H1 (cell line): ENCODE data around the gene DPH1. TPM values are rescaled to one million over a fixed set of nuclear protein-coding genes. Genes with fewer than 3 reads are reported as not detected.

Source experiments
- CTCF ChIA-PET: fragments of 300-600 bp; sonication (Branson Sonifier 250); formaldehyde crosslinking; loops from one replicate; lab custom pipeline; 2021; ENCODE audit not compliant: partially characterized antibody; lab: Charles Lee
- POLR2A ChIA-PET: fragments of 300-600 bp; sonication (Branson Sonifier 250); formaldehyde crosslinking; loops from one replicate; lab custom pipeline; 2021; ENCODE audit warnings: inconsistent platforms; ENCODE audit not compliant: partially characterized antibody; lab: Charles Lee
- DNase-seq, 2 experiments: peaks; one replicate each; pipeline versions ENCODE4 v3.0.0 to v3.0.0-alpha.2; 2010 to 2022; ENCODE audit warnings: low spot score in 2 of 2, low read depth in 1 of 2, mixed read lengths in 1 of 2
- FAIRE-seq: peaks from 2 replicates; lab custom pipeline; 2011; peaks lifted over from hg19 to GRCh38; lab: Jason Lieb, UNC
- H2AFZ ChIP-seq: 2 replicates; pipeline ENCODE4 v1.8.1; 2012; ENCODE audit warnings: low read length, inconsistent platforms
- H2AK5ac ChIP-seq: 2 replicates; pipeline ENCODE4 v1.6.1; 2013; ENCODE audit warnings: low read depth, low read length
- H2BK120ac ChIP-seq: replicated peaks from 2 replicates; pipeline ENCODE3; 2013; ENCODE audit warnings: low read depth, low read length, inconsistent platforms
- H2BK12ac ChIP-seq: 2 replicates; pipeline ENCODE4 v1.6.1; 2013; ENCODE audit warnings: low read depth, low read length
- H2BK15ac ChIP-seq: 2 replicates; pipeline ENCODE4 v1.6.1; 2013; ENCODE audit warnings: low read length
- H2BK20ac ChIP-seq: 2 replicates; pipeline ENCODE4 v1.6.1; 2013; ENCODE audit warnings: low read length
- H2BK5ac ChIP-seq: 2 replicates; pipeline ENCODE4 v1.6.1; 2013; ENCODE audit warnings: low read depth, low read length
- H3K14ac ChIP-seq: 2 replicates; pipeline ENCODE4 v1.6.1; 2013; ENCODE audit warnings: inconsistent platforms; ENCODE audit not compliant: insufficient read length
- H3K18ac ChIP-seq: 2 replicates; pipeline ENCODE4 v1.6.1; 2013; ENCODE audit warnings: low read length; ENCODE audit errors: extremely low read depth
- H3K23ac ChIP-seq: 2 replicates; pipeline ENCODE4 v1.6.1; 2013; ENCODE audit warnings: inconsistent platforms; ENCODE audit not compliant: insufficient read length
- H3K23me2 ChIP-seq: 2 replicates; pipeline ENCODE4 v1.6.1; 2013; ENCODE audit warnings: low read depth, low read length
- H3K27ac ChIP-seq: 2 replicates; pipeline ENCODE4 v1.6.1; 2011; ENCODE audit warnings: low read depth, low read length, inconsistent platforms
- H3K27me3 ChIP-seq, 4 experiments: replicated peaks in 1 of 4; 1 replicate in 1 of 4; 2 replicates in 3 of 4; pipeline versions ENCODE4 v1.6.1 to v1.8.1; 2011 to 2013; ENCODE audit warnings: low read length in 3 of 4, mild to moderate bottlenecking in 3 of 4, inconsistent platforms in 2 of 4, mixed read lengths in 2 of 4, moderate library complexity in 1 of 4; ENCODE audit not compliant: control insufficient read depth in 3 of 4, insufficient read depth in 3 of 4; ENCODE audit errors: extremely low read depth in 1 of 4
- H3K36me3 ChIP-seq, 4 experiments: 2 replicates each; pipeline versions ENCODE4 v1.6.1 to v1.8.1; 2011 to 2013; ENCODE audit warnings: mild to moderate bottlenecking in 4 of 4, low read length in 3 of 4, moderate library complexity in 2 of 4, control low read depth in 1 of 4, inconsistent platforms in 1 of 4; ENCODE audit not compliant: insufficient read depth in 4 of 4, control insufficient read depth in 2 of 4
- H3K4ac ChIP-seq: replicated peaks from 2 replicates; pipeline ENCODE3; 2013; ENCODE audit warnings: low read length, low read depth, mixed read lengths, inconsistent platforms; ENCODE audit not compliant: insufficient read length
- H3K4me1 ChIP-seq, 4 experiments: replicated peaks in 1 of 4; 1 replicate in 1 of 4; 2 replicates in 3 of 4; pipeline versions ENCODE4 v1.6.1 to v1.8.1; 2011 to 2013; ENCODE audit warnings: low read length in 3 of 4, inconsistent platforms in 2 of 4, mixed read lengths in 1 of 4; ENCODE audit not compliant: insufficient read depth in 4 of 4, control insufficient read depth in 3 of 4
- H3K4me2 ChIP-seq, 2 experiments: 2 replicates each; pipeline versions ENCODE4 v1.6.1 to v1.8.1; 2011 to 2013; ENCODE audit warnings: low read depth in 2 of 2, low read length in 2 of 2, control low read depth in 1 of 2, inconsistent platforms in 1 of 2, mild to moderate bottlenecking in 1 of 2; ENCODE audit not compliant: insufficient read depth in 1 of 2
- H3K4me3 ChIP-seq, 4 experiments: fragments of 200-600, 300-600 bp in 1 of 4; sonication (generic), shearing (Covaris generic), sonication (Bioruptor Twin) in 1 of 4; 2 replicates each; pipeline versions ENCODE4 v1.5.1 to v1.8.1; 2011 to 2016; ENCODE audit warnings: low read length in 4 of 4, low read depth in 3 of 4, control low read depth in 2 of 4, inconsistent platforms in 2 of 4, mild to moderate bottlenecking in 2 of 4, mixed read lengths in 1 of 4, moderate library complexity in 1 of 4; ENCODE audit not compliant: insufficient read depth in 2 of 4; ENCODE audit errors: extremely low read depth in 1 of 4
- H3K56ac ChIP-seq: replicated peaks from 2 replicates; pipeline ENCODE3; 2013; ENCODE audit warnings: low read depth, mild to moderate bottlenecking, mixed read lengths, low read length, inconsistent platforms; ENCODE audit not compliant: insufficient read length
- H3K79me1 ChIP-seq: 2 replicates; pipeline ENCODE4 v1.6.1; 2013; ENCODE audit warnings: low read depth, low read length, control low read depth
- H3K79me2 ChIP-seq, 2 experiments: 2 replicates each; pipeline versions ENCODE4 v1.6.1 to v1.8.1; 2012 to 2013; ENCODE audit warnings: low read length in 2 of 2, mild to moderate bottlenecking in 2 of 2, inconsistent platforms in 1 of 2; ENCODE audit not compliant: insufficient read depth in 2 of 2, control insufficient read depth in 1 of 2
- H3K9ac ChIP-seq, 4 experiments: replicated peaks in 1 of 4; 1 replicate in 1 of 4; 2 replicates in 3 of 4; pipeline versions ENCODE4 v1.6.1 to v1.8.1; 2011 to 2013; ENCODE audit warnings: low read depth in 3 of 4, low read length in 3 of 4, control low read depth in 2 of 4, mild to moderate bottlenecking in 2 of 4, moderate library complexity in 2 of 4, inconsistent platforms in 1 of 4; ENCODE audit errors: extremely low read depth in 1 of 4
- H3K9me3 ChIP-seq, 2 experiments: 2 replicates each; pipeline versions ENCODE4 v1.6.1 to v1.8.1; 2012 to 2013; ENCODE audit warnings: mild to moderate bottlenecking in 2 of 2, moderate library complexity in 2 of 2, control low read depth in 1 of 2, inconsistent platforms in 1 of 2, low read depth in 1 of 2, low read length in 1 of 2, mixed read lengths in 1 of 2; ENCODE audit not compliant: insufficient read depth in 2 of 2
- H4K20me1 ChIP-seq, 2 experiments: replicated peaks in 1 of 2; 2 replicates each; pipeline versions ENCODE3 to v1.8.1; 2011 to 2013; ENCODE audit warnings: inconsistent platforms in 2 of 2, low read length in 2 of 2, mild to moderate bottlenecking in 1 of 2; ENCODE audit not compliant: insufficient read depth in 2 of 2, control insufficient read depth in 1 of 2
- H4K5ac ChIP-seq: 2 replicates; pipeline ENCODE4 v1.6.1; 2013; ENCODE audit warnings: low read length, low read depth, mixed read lengths, inconsistent platforms; ENCODE audit not compliant: insufficient read length
- H4K8ac ChIP-seq: 2 replicates; pipeline ENCODE4 v1.8.0; 2013; ENCODE audit warnings: mild to moderate bottlenecking, moderate library complexity, low read length, inconsistent platforms; ENCODE audit not compliant: insufficient read depth; ENCODE audit errors: extremely low read depth
- H4K91ac ChIP-seq: replicated peaks from 2 replicates; pipeline ENCODE3; 2013; ENCODE audit warnings: low read length, mixed read lengths, inconsistent platforms; ENCODE audit not compliant: insufficient read length
- ASH2L ChIP-seq: fragments of 200-600, 300-600 bp; sonication (generic); IDR thresholded peaks from one replicate; pipeline ENCODE4 v1.7.1; 2017; ENCODE audit warnings: low read length
- EP300 ChIP-seq, 2 experiments: IDR thresholded peaks; 1 replicate in 1 of 2; 2 replicates in 1 of 2; pipeline ENCODE4 v1.6.1; 2011 to 2012; ENCODE audit warnings: low read depth in 2 of 2, low read length in 2 of 2, mild to moderate bottlenecking in 2 of 2, borderline replicate concordance in 1 of 2, inconsistent platforms in 1 of 2, moderate library complexity in 1 of 2
- FOSL1 ChIP-seq: IDR thresholded peaks from 2 replicates; pipeline ENCODE4 v1.6.1; 2011; ENCODE audit warnings: mild to moderate bottlenecking, low read depth, low read length, moderate library complexity; ENCODE audit not compliant: insufficient read depth
- HDAC2 ChIP-seq, 2 experiments: fragments of 300-600 bp in 1 of 2; sonication (generic) in 1 of 2; IDR thresholded peaks; 2 replicates each; pipeline ENCODE4 v1.6.1; 2011 to 2012; ENCODE audit warnings: low read depth in 2 of 2, low read length in 2 of 2, mild to moderate bottlenecking in 2 of 2, moderate library complexity in 2 of 2, borderline replicate concordance in 1 of 2, inconsistent platforms in 1 of 2
- KDM5A ChIP-seq: fragments of 200-600 bp; IDR thresholded peaks from 2 replicates; pipeline ENCODE4 v1.7.1; 2012; ENCODE audit warnings: mild to moderate bottlenecking, low read length, inconsistent platforms, mixed read lengths
- RAD21 ChIP-seq, 2 experiments: IDR thresholded peaks in 1 of 2; conservative IDR thresholded peaks in 1 of 2; 2 replicates each; pipeline ENCODE4 v1.6.1; 2011; ENCODE audit warnings: low read depth in 2 of 2, low read length in 2 of 2, improper control_type of control experiment in 1 of 2, inconsistent platforms in 1 of 2, mild to moderate bottlenecking in 1 of 2, moderate library complexity in 1 of 2
- RBBP5 ChIP-seq: IDR thresholded peaks from 2 replicates; pipeline ENCODE4 v1.7.1; 2012; ENCODE audit warnings: low read depth, mild to moderate bottlenecking, inconsistent platforms, low read length, moderate library complexity, borderline replicate concordance
- SIN3A ChIP-seq, 2 experiments: IDR thresholded peaks in 1 of 2; conservative IDR thresholded peaks in 1 of 2; 2 replicates each; pipeline ENCODE4 v1.6.1; 2011 to 2012; ENCODE audit warnings: low read length in 2 of 2, improper control_type of control experiment in 1 of 2, low read depth in 1 of 2, mild to moderate bottlenecking in 1 of 2
- SIX5 ChIP-seq: IDR thresholded peaks from 2 replicates; pipeline ENCODE4 v1.6.1; 2011; ENCODE audit warnings: mild to moderate bottlenecking, low read depth, low read length
- SP1 ChIP-seq: IDR thresholded peaks from 2 replicates; pipeline ENCODE4 v1.6.1; 2011; ENCODE audit warnings: low read depth, low read length
- SRF ChIP-seq: IDR thresholded peaks from 2 replicates; pipeline ENCODE4 v1.6.1; 2011; ENCODE audit warnings: mild to moderate bottlenecking, low read depth, low read length, moderate library complexity
- TEAD4 ChIP-seq: IDR thresholded peaks from 2 replicates; pipeline ENCODE4 v1.6.1; 2012; ENCODE audit warnings: low read depth, low read length, inconsistent platforms, mixed read lengths
- WGBS, 2 experiments: shearing (Covaris generic) in 1 of 2; methylation state at CpG; one replicate each; pipeline versions ENCODE4 v1.1.6 to v1.1.7; 2013 to 2015; ENCODE audit warnings: low lambda C conversion rate in 2 of 2, mixed read lengths in 2 of 2, inconsistent platforms in 1 of 2, low coverage in 1 of 2, missing lambda C conversion rate in 1 of 2; ENCODE audit not compliant: insufficient replicate concordance in 2 of 2, insufficient coverage in 1 of 2, insufficient read length in 1 of 2; ENCODE audit errors: extremely low coverage in 1 of 2, missing lambda C conversion rate in 1 of 2; 5-methylcytosine and 5-hydroxymethylcytosine counted together
- polyA plus RNA-seq, 7 experiments: library from polyadenylated mRNA; depleted of rRNA in 3 of 7; stranded (reverse) in 5 of 7; unstranded in 2 of 7; fragments of >200 nt in 5 of 7; fragments of 200-250 nt in 2 of 7; gene quantifications; 1 replicate in 5 of 7; 2 replicates in 1 of 7; 4 replicates in 1 of 7; pipeline versions ENCODE4 v1.2.1 to v1.2.3, GENCODE V29; 2011 to 2013; ENCODE audit warnings: missing spikeins in 2 of 7, mixed read lengths in 2 of 7
- total RNA-seq: library from RNA; stranded (reverse); fragmentation: NEBNext Ultra II Directional; extraction: Animal tissue kit (Norgen Biotek cat#: 25700); gene quantifications from 2 replicates; pipeline ENCODE4 v1.2.1, GENCODE V29; 2021

DPH1 gene
- total and polyA plus RNA-seq, 2 of the 8 experiments (the other 6 are each of a cell fraction or from before 2014, with no cell fraction given), result 24.9 to 30.0 TPM

- H3K4me2 ChIP-seq, result no peak overlapping the region
- H3K79me2 ChIP-seq, result no peaks in the 10 kb centered on the region
- ChIA-PET POLR2A (no interaction called here), CTCF (interaction anchor here (0.7 to 0.9 kb wide), 2 partner anchors 87 to 92 kb away, joined by 3 read pairs; no protein-coding TSS in a partner anchor)
- H2BK12ac ChIP-seq, result no peak overlapping the region
- no peak overlapping the region for H2AK5ac ChIP-seq
- peaks cover 0 to 15% (median 3%) of the 10 kb centered on the region in 4 experiments; a peak in 6 of 7 replicates for H3K4me1 ChIP-seq
- no peak overlapping the region for H2BK5ac ChIP-seq
- H3K4me3 ChIP-seq, result no peak overlapping the region
- H3K14ac ChIP-seq, result no peak overlapping the region
- no peaks in the 10 kb centered on the region; the same call in 1 of the 2 replicates for H3K23me2 ChIP-seq
- no peaks in the 10 kb centered on the region for H3K9me3 ChIP-seq
- WGBS, 2 experiments, result 95% methylated on average over 13 of the region's 13 CpGs; no CpG with 5 or more reads in 1 of the 2 experiments
- H3K23ac ChIP-seq, result no peak overlapping the region
- no peak for DNase-seq
- H2BK15ac ChIP-seq, result no peak overlapping the region
- no peaks in the 10 kb centered on the region for H3K36me3 ChIP-seq
- TF ChIP-seq SRF, result no peak
- TF ChIP-seq KDM5A, result no peak
- TF ChIP-seq SIN3A (conservative IDR thresholded peaks at IDR 0.05 in 1 of 2, IDR thresholded peaks at IDR 0.05 in 1 of 2; ENCODE audit: low read depth in 1 of 2, low read length in 2 of 2), result no peak
- TF ChIP-seq ASH2L, result no peak
- no peak for TF ChIP-seq HDAC2 (IDR thresholded peaks at IDR 0.05; ENCODE audit: borderline replicate concordance in 1 of 2, low read depth in 2 of 2, low read length in 2 of 2)
- no peak for TF ChIP-seq SP1
- TF ChIP-seq FOSL1, result no peak
- TF ChIP-seq RAD21 (IDR thresholded peaks at IDR 0.05 in 1 of 2, conservative IDR thresholded peaks at IDR 0.05 in 1 of 2; ENCODE audit: low read depth in 2 of 2, low read length in 2 of 2), result no peak
- no peak for TF ChIP-seq TEAD4
- TF ChIP-seq EP300 (IDR thresholded peaks at IDR 0.05; ENCODE audit: borderline replicate concordance in 1 of 2, low read depth in 2 of 2, low read length in 2 of 2), result no peak
- TF ChIP-seq SIX5, result no peak
- TF ChIP-seq RBBP5, result no peak
- no peak overlapping the region for H3K56ac ChIP-seq
- no peak overlapping the region for H2BK20ac ChIP-seq
- no peak for FAIRE-seq
- H3K27me3 ChIP-seq, result peaks cover 3 to 12% (median 11%) of the 10 kb centered on the region in 4 experiments
- H3K18ac ChIP-seq, result no peak overlapping the region
- H3K4ac ChIP-seq, result no peak overlapping the region
- no peaks in the 10 kb centered on the region for H3K79me1 ChIP-seq
- H4K20me1 ChIP-seq, result no peaks in the 10 kb centered on the region
- no peak overlapping the region for H4K91ac ChIP-seq
- no peak overlapping the region for H3K9ac ChIP-seq
- H4K8ac ChIP-seq, result no peak overlapping the region; the same call in 1 of the 2 replicates
- H3K27ac ChIP-seq, result no peak overlapping the region
- H2BK120ac ChIP-seq, result no peak overlapping the region
- no peak overlapping the region for H2AFZ ChIP-seq
- H4K5ac ChIP-seq, result no peak overlapping the region
Measured at GRCh38 chr17:2003525-2003924, 26.4 kb upstream of the DPH1 start.
